ENCODE data around the gene SUSD1.
"Not testable (repeated sequence)": the region's sequence is repeated elsewhere in the genome, so short reads cannot be mapped to it uniquely, and the experiment has no call there.

The SUSD1 gene

GRCh38 chr9:112173489-112174221, 1.4 kb downstream of the SUSD1 start:
- no peak for DNase-seq (ENCODE audit: low read depth)

GRCh38 chr9:112170968-112171367, 4.1 kb downstream of the SUSD1 start:
- DNase-seq (ENCODE audit: low read depth): no peak

- DNase-seq (ENCODE audit: low read depth): no peak
Observed at GRCh38 chr9:112170235-112170634, 4.9 kb downstream of the SUSD1 start.

GRCh38 chr9:112169368-112169767, 5.7 kb downstream of the SUSD1 start:
- no peak for DNase-seq (ENCODE audit: low read depth)

GRCh38 chr9:112168197-112168596, 6.9 kb downstream of the SUSD1 start:
- DNase-seq (ENCODE audit: low read depth): no peak

- no peak for DNase-seq (ENCODE audit: low read depth)
Observed at GRCh38 chr9:112166176-112167140, 8.6 kb downstream of the SUSD1 start.

GRCh38 chr9:112162621-112163413, 12.3 kb downstream of the SUSD1 start:
- no peak for DNase-seq (ENCODE audit: low read depth)

GRCh38 chr9:112159781-112160180, 15.3 kb downstream of the SUSD1 start:
- DNase-seq (ENCODE audit: low read depth): no peak

- DNase-seq (ENCODE audit: low read depth): no peak
Observed at GRCh38 chr9:112158656-112159367, 16.3 kb downstream of the SUSD1 start.

GRCh38 chr9:112157961-112158360, 17.1 kb downstream of the SUSD1 start:
- no peak for DNase-seq (ENCODE audit: low read depth)

- DNase-seq (ENCODE audit: low read depth): no peak
Observed at GRCh38 chr9:112157087-112157486, 18.0 kb downstream of the SUSD1 start.

GRCh38 chr9:112149211-112149610, 25.9 kb downstream of the SUSD1 start:
- DNase-seq (ENCODE audit: low read depth): no peak

- DNase-seq (ENCODE audit: low read depth): no peak
Observed at GRCh38 chr9:112145886-112146285, 29.2 kb downstream of the SUSD1 start.

GRCh38 chr9:112144807-112145206, 30.3 kb downstream of the SUSD1 start:
- DNase-seq (ENCODE audit: low read depth): no peak

- no peak for DNase-seq (ENCODE audit: low read depth)
Observed at GRCh38 chr9:112142420-112142819, 32.7 kb downstream of the SUSD1 start.

GRCh38 chr9:112140936-112141335, 34.2 kb downstream of the SUSD1 start:
- DNase-seq (ENCODE audit: low read depth): no peak

GRCh38 chr9:112137066-112137465, 38.0 kb downstream of the SUSD1 start:
- no peak for DNase-seq (ENCODE audit: low read depth)

- DNase-seq (ENCODE audit: low read depth): no peak
Observed at GRCh38 chr9:112135706-112136105, 39.4 kb downstream of the SUSD1 start.

- DNase-seq (ENCODE audit: low read depth): not testable (repeated sequence)
Observed at GRCh38 chr9:112133806-112134205, 41.3 kb downstream of the SUSD1 start.

GRCh38 chr9:112132356-112132755, 42.7 kb downstream of the SUSD1 start:
- no peak for DNase-seq (ENCODE audit: low read depth)

- DNase-seq (ENCODE audit: low read depth): no peak
Observed at GRCh38 chr9:112130997-112131396, 44.1 kb downstream of the SUSD1 start.

GRCh38 chr9:112130347-112130746, 44.8 kb downstream of the SUSD1 start:
- DNase-seq (ENCODE audit: low read depth): no peak
